Thymus (tissue), 11 donors: ENCODE results near the gene FMNL3. TPM values are rescaled to one million over a fixed set of nuclear protein-coding genes. Genes with fewer than 3 reads are reported as not detected.
A peak's percentile ranks its signal among the peaks of the same experiment; 100 is the strongest.

Experiments used
- DNase-seq, 9 donors: peaks; one replicate each; pipeline ENCODE4 v3.0.0-alpha.2; 2013; ENCODE audit warnings: low spot score in 9 of 9, low read depth in 6 of 9, missing footprints in 1 of 9
- H3K27ac ChIP-seq, 2 donors: one replicate each; pipeline ENCODE4 v1.5.1; 2013; ENCODE audit warnings: control low read depth in 1 of 2, low read depth in 1 of 2, low read length in 1 of 2, mild to moderate bottlenecking in 1 of 2, moderate library complexity in 1 of 2
- H3K27me3 ChIP-seq, 2 donors: one replicate each; pipeline ENCODE4 v1.5.1; 2013; ENCODE audit warnings: low read length in 1 of 2; ENCODE audit not compliant: control insufficient read depth in 2 of 2, insufficient read depth in 1 of 2
- H3K36me3 ChIP-seq, 2 donors: one replicate each; pipeline ENCODE4 v1.5.1; 2013; ENCODE audit warnings: low read length in 1 of 2, mild to moderate bottlenecking in 1 of 2, moderate library complexity in 1 of 2; ENCODE audit not compliant: control insufficient read depth in 2 of 2, insufficient read depth in 2 of 2
- H3K4me1 ChIP-seq, 2 donors: one replicate each; pipeline ENCODE4 v1.5.1; 2013; ENCODE audit warnings: low read length in 2 of 2; ENCODE audit not compliant: control insufficient read depth in 2 of 2, insufficient read depth in 2 of 2
- H3K4me3 ChIP-seq, 2 donors: one replicate each; pipeline ENCODE4 v1.5.1; 2013; ENCODE audit warnings: low read length in 2 of 2, control low read depth in 1 of 2, mild to moderate bottlenecking in 1 of 2
- H3K9me3 ChIP-seq, 2 donors: one replicate each; pipeline ENCODE4 v1.5.1; 2013; ENCODE audit warnings: low read length in 1 of 2, mild to moderate bottlenecking in 1 of 2; ENCODE audit not compliant: control insufficient read depth in 2 of 2, insufficient read depth in 1 of 2
- WGBS: extraction: QIAGEN DNeasy Blood & Tissue Kit; methylation state at CpG from one replicate; pipeline ENCODE4 v1.1.7; 2013; 5-methylcytosine and 5-hydroxymethylcytosine counted together
- polyA plus RNA-seq: library from polyadenylated mRNA; stranded (reverse); fragments of 200-250 nt; gene quantifications from one replicate; pipeline ENCODE4 v1.2.3, GENCODE V29; 2013
- total RNA-seq: library from RNA; stranded (reverse); fragments of 120-200 nt; gene quantifications from one replicate; pipeline ENCODE4 v1.2.4, GENCODE V29; 2013
- donor health status: healthy.

FMNL3 gene
- total and polyA plus RNA-seq, 2 donors = 9.8 to 26.1 TPM

- no peaks in the 10 kb centered on the region for H3K36me3 ChIP-seq
- no peak overlapping the region for H3K4me3 ChIP-seq
- 87% methylated on average over 6 of the region's 6 CpGs for WGBS
- H3K27ac ChIP-seq = no peak overlapping the region
- peaks cover 0 to 2% of the 10 kb centered on the region in 2 donors for H3K9me3 ChIP-seq
- no peak for DNase-seq
- H3K4me1 ChIP-seq = peaks cover 12 to 21% of the 10 kb centered on the region in 2 donors
- peaks cover 2 to 15% of the 10 kb centered on the region in 2 donors for H3K27me3 ChIP-seq
Observed at GRCh38 chr12:49626169-49626835, 80.9 kb downstream of the FMNL3 start.

DNA sequence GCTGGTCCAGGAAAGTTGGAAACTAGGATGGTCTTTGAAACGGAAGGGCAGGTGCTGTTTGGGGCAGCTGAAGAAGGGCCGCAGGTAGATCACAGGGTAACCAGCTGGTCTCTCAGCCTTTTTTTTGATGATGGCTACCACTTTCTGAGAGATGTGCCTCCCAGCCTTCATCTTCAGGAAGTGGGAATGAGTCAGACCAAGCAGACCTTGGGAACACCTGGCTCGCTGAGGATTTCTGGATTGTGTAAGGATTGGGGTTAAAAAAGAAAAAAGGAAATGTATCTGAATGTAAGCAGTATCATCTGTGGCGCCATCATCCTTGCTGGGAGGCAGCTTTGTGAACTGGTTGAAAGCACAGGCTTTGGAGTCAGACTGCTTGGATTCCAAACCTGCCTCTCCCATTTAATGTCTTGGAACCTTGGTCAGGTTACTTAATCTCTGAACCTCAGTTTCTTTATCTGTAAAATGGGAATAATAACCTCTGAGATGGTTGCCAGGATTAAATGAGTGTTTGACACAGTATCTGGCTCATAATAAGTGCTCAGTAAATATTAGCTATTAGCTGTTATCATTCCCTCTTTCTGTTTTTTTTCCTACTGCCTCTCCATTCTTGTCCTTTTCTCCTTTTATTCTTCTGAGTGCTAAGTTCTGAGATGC is 82.2 kb downstream of the FMNL3 start:
- peaks cover 4 to 26% of the 10 kb centered on the region in 2 donors for H3K27me3 ChIP-seq
- no peaks in the 10 kb centered on the region for H3K36me3 ChIP-seq
- 76% methylated on average over 4 of the region's 4 CpGs for WGBS
- H3K4me3 ChIP-seq = no peak overlapping the region
- peaks cover 12 to 25% of the 10 kb centered on the region in 2 donors for H3K4me1 ChIP-seq
- peaks cover 0 to 2% of the 10 kb centered on the region in 2 donors for H3K9me3 ChIP-seq
- H3K27ac ChIP-seq = no peak overlapping the region
- no peak for DNase-seq

- peaks cover 0 to 2% of the 10 kb centered on the region in 2 donors for H3K9me3 ChIP-seq
- H3K27me3 ChIP-seq = peaks cover 4 to 39% of the 10 kb centered on the region in 2 donors
- DNase-seq = peak in 8 of 9 donors; percentile 49 to 91 (median 75)
- H3K36me3 ChIP-seq = no peaks in the 10 kb centered on the region
- WGBS = 3% methylated on average over 76 of the region's 76 CpGs
- H3K27ac ChIP-seq = peak within 1 kb of the TSS; percentile 64 to 89
- H3K4me3 ChIP-seq = peak within 1 kb of the TSS; percentile 63 to 67
- H3K4me1 ChIP-seq = peaks cover 12 to 25% of the 10 kb centered on the region in 2 donors
Observed at GRCh38 chr12:49623142-49623904, 83.9 kb downstream of the FMNL3 start, which contains the start of gene PRPF40B. TSS of gene PRPF40B (plus strand) at chr12:49623561. CDS start at chr12:49623591, 30 bp downstream.

DNA sequence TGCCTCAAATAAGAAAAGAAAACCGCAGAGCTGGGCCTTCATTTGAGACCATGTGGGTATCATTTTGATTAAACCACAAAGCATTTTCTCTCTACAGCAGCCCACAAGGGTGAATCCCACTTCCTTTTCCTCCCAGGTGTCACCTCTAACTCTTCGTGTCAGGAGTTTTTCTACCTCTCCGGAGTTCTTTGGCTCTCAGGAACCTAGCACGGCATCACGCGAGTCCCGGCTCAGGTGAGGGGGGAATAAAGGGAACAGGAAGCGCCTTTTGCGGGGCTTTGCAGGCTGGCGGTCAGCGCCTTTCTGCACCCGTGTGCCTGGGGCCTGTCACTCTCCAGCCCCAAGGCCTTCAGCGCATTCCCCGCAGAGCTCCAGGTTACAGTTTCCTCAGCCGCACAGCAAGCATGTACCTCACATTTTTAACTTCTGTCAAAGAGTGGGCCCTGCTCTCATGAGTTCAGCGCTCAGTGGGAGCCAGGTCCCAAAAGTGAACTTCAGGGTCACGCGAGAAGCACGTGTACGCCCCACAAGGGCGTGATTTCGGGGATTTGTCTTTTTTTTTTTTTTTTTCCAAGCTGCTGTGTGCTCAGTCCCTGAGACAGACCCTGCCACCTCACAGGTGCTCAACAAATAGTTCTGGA is 84.6 kb downstream of the FMNL3 start:
- Histone ChIP-seq H3K27ac (peak overlapping the region; percentile 38 to 89), H3K27me3 (peaks cover 4 to 46% of the 10 kb centered on the region in 2 donors), H3K9me3 (peaks cover 0 to 2% of the 10 kb centered on the region in 2 donors), H3K4me3 (peak overlapping the region; percentile 63 to 67), H3K36me3 (no peaks in the 10 kb centered on the region), H3K4me1 (peaks cover 12 to 25% of the 10 kb centered on the region in 2 donors)
- under 1% methylated on average over 22 of the region's 22 CpGs for WGBS
- peak in 8 of 9 donors; percentile 38 to 82 (median 52) for DNase-seq

DNA sequence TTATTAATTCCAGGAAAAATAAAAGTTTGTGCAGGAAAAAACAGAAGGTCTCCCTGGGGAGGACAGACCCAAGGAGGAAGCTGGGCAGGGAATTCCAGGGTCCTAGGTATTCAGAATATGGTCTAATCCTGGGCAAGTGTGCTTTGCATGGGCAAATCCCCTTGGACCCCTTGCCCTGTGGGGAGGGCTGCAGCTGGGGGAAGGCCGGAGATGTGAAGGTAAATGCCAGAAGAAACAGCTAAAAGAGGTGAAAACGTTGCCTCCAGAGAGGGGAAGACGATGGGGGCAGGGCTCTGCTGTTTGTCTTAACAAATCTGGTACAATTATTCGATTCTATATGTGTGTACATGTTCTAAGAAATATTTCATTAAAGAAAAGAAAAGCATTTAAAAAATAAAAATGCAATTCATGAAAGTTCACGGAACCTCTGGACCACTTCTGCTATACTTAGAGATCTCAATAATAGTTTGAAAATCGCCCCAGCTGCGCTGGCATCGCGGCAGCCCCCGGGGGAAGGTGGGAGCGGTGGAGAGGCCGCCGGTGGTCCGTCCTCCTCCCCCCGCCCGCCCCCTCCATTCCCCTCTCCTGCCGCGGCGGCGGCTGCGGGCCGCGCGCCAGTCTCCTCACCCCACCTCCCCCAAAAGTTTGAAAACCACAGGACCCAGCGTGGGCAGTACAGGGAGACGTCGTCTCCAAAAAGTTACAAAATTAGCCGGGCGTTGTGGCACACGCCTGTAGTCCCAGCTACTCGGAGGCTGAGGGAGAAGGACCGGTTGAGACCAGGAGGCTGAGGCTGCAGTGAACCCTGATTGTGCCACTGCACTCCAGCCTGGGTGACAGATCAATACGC is 85.3 kb downstream of the FMNL3 start:
- H3K27me3 ChIP-seq = peaks cover 4 to 48% of the 10 kb centered on the region in 2 donors
- peaks cover 0 to 2% of the 10 kb centered on the region in 2 donors for H3K9me3 ChIP-seq
- DNase-seq = no peak
- peak overlapping the region in 1 of 2 donors; percentile 25 for H3K27ac ChIP-seq
- peak overlapping the region; percentile 63 to 67 for H3K4me3 ChIP-seq
- peaks cover 12 to 25% of the 10 kb centered on the region in 2 donors for H3K4me1 ChIP-seq
- 2% methylated on average over 33 of the region's 33 CpGs for WGBS
- no peaks in the 10 kb centered on the region for H3K36me3 ChIP-seq

DNA sequence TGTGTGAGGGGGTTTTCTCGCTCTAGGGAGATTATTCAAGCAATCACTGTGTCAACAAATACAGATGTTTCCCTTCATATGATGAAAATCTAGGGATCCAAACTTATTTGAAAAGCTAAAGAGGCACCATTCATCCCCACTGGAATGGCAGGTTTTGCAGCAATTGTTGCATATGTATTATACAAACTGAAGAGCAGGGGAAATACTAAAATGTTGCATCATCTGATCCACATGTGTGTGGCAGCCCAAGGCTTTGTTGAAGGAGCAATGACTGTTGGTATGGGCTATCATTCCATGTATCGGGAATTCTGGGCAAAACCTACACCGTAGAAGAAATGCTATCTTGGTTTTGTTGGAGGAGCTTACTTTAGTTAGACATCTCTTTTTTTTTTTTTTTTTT is 87.9 kb downstream of the FMNL3 start:
- H3K4me3 ChIP-seq = no peak overlapping the region
- no peak overlapping the region for H3K27ac ChIP-seq
- H3K9me3 ChIP-seq = peaks cover 0 to 5% of the 10 kb centered on the region in 2 donors
- DNase-seq = no peak
- peaks cover 12 to 25% of the 10 kb centered on the region in 2 donors for H3K4me1 ChIP-seq
- no peaks in the 10 kb centered on the region for H3K36me3 ChIP-seq
- peaks cover 2 to 52% of the 10 kb centered on the region in 2 donors for H3K27me3 ChIP-seq
- 99% methylated on average over 3 of the region's 3 CpGs for WGBS

DNA sequence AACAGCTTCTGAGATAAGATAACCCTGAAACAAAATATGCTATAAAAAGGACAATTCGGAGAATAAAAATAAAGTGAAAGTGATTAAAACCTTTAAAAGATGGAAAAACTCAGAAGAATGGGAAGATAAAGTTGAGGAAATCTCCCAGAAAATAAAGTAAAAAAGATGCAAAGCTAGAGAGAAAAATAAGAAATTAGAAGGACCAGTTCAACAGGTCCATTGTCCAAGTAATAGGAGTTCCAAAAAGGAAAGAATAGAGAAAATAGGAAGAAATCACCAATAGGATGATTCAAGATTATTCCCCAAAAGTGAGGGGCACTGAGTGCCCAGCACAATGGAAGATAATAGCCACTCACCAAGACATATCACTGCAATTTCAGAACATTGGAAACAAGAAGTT is 88.6 kb downstream of the FMNL3 start:
- H3K4me3 ChIP-seq = no peak overlapping the region
- WGBS = 96% methylated on average over 1 of the region's 1 CpG
- H3K36me3 ChIP-seq = no peaks in the 10 kb centered on the region
- peaks cover 0 to 5% of the 10 kb centered on the region in 2 donors for H3K9me3 ChIP-seq
- peaks cover 12 to 22% of the 10 kb centered on the region in 2 donors for H3K4me1 ChIP-seq
- peaks cover 2 to 47% of the 10 kb centered on the region in 2 donors for H3K27me3 ChIP-seq
- DNase-seq = no peak
- no peak overlapping the region for H3K27ac ChIP-seq
